ENCODE results near the gene COPG1.

DNA sequence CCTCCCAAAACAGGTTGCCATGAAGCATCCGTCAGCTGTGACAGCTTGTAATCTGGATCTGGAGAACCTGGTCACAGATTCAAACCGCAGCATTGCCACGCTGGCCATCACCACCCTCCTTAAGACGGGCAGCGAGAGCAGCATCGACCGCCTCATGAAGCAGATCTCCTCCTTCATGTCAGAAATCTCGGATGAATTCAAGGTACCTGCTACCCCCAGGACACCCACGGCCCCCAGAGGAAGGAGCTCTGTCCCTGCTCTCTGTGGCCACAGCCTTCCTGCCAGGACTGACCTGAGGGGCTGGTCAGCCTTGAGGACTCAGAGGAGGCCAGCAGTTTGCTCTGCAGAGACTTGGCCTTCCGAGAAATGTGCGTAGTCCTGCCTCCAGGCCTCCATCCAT lies 11.2 kb downstream of the COPG1 start:
- TF ChIP-seq, protein P1, sequence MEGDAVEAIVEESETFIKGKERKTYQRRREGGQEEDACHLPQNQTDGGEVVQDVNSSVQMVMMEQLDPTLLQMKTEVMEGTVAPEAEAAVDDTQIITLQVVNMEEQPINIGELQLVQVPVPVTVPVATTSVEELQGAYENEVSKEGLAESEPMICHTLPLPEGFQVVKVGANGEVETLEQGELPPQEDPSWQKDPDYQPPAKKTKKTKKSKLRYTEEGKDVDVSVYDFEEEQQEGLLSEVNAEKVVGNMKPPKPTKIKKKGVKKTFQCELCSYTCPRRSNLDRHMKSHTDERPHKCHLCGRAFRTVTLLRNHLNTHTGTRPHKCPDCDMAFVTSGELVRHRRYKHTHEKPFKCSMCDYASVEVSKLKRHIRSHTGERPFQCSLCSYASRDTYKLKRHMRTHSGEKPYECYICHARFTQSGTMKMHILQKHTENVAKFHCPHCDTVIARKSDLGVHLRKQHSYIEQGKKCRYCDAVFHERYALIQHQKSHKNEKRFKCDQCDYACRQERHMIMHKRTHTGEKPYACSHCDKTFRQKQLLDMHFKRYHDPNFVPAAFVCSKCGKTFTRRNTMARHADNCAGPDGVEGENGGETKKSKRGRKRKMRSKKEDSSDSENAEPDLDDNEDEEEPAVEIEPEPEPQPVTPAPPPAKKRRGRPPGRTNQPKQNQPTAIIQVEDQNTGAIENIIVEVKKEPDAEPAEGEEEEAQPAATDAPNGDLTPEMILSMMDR (IDR thresholded peaks at IDR 0.05), result no peak
- no peak for TF ChIP-seq POLR2AphosphoS5 (IDR thresholded peaks at IDR 0.05; ENCODE audit: low read depth, low read length)
- no peak for TF ChIP-seq TCF7L2 (IDR thresholded peaks at IDR 0.05; ENCODE audit: low read depth, low read length)
- TF ChIP-seq SIN3A (IDR thresholded peaks at IDR 0.05; ENCODE audit: borderline replicate concordance, insufficient read depth, low read depth, low read length), result no peak
- TF ChIP-seq, protein P2, sequence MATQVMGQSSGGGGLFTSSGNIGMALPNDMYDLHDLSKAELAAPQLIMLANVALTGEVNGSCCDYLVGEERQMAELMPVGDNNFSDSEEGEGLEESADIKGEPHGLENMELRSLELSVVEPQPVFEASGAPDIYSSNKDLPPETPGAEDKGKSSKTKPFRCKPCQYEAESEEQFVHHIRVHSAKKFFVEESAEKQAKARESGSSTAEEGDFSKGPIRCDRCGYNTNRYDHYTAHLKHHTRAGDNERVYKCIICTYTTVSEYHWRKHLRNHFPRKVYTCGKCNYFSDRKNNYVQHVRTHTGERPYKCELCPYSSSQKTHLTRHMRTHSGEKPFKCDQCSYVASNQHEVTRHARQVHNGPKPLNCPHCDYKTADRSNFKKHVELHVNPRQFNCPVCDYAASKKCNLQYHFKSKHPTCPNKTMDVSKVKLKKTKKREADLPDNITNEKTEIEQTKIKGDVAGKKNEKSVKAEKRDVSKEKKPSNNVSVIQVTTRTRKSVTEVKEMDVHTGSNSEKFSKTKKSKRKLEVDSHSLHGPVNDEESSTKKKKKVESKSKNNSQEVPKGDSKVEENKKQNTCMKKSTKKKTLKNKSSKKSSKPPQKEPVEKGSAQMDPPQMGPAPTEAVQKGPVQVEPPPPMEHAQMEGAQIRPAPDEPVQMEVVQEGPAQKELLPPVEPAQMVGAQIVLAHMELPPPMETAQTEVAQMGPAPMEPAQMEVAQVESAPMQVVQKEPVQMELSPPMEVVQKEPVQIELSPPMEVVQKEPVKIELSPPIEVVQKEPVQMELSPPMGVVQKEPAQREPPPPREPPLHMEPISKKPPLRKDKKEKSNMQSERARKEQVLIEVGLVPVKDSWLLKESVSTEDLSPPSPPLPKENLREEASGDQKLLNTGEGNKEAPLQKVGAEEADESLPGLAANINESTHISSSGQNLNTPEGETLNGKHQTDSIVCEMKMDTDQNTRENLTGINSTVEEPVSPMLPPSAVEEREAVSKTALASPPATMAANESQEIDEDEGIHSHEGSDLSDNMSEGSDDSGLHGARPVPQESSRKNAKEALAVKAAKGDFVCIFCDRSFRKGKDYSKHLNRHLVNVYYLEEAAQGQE (IDR thresholded peaks at IDR 0.05; ENCODE audit: insufficient read depth in 1 of 2, low read depth in 2 of 2, low read length in 1 of 2), result no peak

All from Panc1 (cell line).